Ishikawa (cell line): ENCODE measurements around the gene RIMBP2.

Source experiments
- EGR1 ChIP-seq: IDR thresholded peaks from 2 replicates; pipeline ENCODE4 v1.6.1; 2012
- EP300 ChIP-seq: IDR thresholded peaks from 2 replicates; pipeline ENCODE4 v1.6.1; 2012; ENCODE audit warnings: borderline replicate concordance
- RAD21 ChIP-seq: IDR thresholded peaks from 2 replicates; pipeline ENCODE4 v1.6.1; 2012; ENCODE audit warnings: low read depth
- TAF1 ChIP-seq: IDR thresholded peaks from 2 replicates; pipeline ENCODE4 v1.6.1; 2012; ENCODE audit warnings: low read depth, mild to moderate bottlenecking
- TCF12 ChIP-seq: IDR thresholded peaks from 2 replicates; pipeline ENCODE4 v1.6.1; 2012; ENCODE audit warnings: low read depth
- TEAD4 ChIP-seq: IDR thresholded peaks from 2 replicates; pipeline ENCODE4 v1.6.1; 2012
- TF ChIP-seq, protein P1 (sequence below): IDR thresholded peaks from 2 replicates; pipeline ENCODE4 v1.6.1; 2012; ENCODE audit warnings: low read depth, mild to moderate bottlenecking

DNA sequence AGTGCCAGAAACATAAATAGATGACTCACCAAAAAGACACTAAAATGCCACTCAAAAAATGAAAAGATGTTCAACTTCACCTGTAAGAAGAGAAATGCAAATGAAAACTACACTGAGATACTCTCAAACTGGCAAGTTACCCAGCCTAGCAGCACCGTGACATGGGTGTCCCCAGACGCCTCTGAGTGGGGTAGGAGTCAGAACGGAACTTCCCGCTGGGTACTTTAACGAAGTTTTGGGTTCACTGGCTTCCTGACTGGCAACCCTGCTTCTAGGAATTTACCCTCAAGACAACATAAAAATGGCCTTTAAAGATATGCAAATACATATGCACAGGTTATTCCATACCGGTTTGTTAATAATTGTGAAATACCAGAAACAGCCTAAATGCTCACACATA lies 52.6 kb downstream of the RIMBP2 start:
- no peak for TF ChIP-seq EGR1
- TF ChIP-seq, protein P1, sequence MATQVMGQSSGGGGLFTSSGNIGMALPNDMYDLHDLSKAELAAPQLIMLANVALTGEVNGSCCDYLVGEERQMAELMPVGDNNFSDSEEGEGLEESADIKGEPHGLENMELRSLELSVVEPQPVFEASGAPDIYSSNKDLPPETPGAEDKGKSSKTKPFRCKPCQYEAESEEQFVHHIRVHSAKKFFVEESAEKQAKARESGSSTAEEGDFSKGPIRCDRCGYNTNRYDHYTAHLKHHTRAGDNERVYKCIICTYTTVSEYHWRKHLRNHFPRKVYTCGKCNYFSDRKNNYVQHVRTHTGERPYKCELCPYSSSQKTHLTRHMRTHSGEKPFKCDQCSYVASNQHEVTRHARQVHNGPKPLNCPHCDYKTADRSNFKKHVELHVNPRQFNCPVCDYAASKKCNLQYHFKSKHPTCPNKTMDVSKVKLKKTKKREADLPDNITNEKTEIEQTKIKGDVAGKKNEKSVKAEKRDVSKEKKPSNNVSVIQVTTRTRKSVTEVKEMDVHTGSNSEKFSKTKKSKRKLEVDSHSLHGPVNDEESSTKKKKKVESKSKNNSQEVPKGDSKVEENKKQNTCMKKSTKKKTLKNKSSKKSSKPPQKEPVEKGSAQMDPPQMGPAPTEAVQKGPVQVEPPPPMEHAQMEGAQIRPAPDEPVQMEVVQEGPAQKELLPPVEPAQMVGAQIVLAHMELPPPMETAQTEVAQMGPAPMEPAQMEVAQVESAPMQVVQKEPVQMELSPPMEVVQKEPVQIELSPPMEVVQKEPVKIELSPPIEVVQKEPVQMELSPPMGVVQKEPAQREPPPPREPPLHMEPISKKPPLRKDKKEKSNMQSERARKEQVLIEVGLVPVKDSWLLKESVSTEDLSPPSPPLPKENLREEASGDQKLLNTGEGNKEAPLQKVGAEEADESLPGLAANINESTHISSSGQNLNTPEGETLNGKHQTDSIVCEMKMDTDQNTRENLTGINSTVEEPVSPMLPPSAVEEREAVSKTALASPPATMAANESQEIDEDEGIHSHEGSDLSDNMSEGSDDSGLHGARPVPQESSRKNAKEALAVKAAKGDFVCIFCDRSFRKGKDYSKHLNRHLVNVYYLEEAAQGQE, result no peak
- no peak for TF ChIP-seq TCF12
- no peak for TF ChIP-seq TAF1
- TF ChIP-seq RAD21, result no peak
- no peak for TF ChIP-seq EP300
- no peak for TF ChIP-seq TEAD4
